Lower leg skin (tissue), 3 donors: ENCODE measurements around the gene PUS10.

Experiments used
- POLR2A ChIP-seq, 2 donors: fragments of 450-650 bp; IDR thresholded peaks; one replicate each; pipeline ENCODE4 v1.6.1; 2016 to 2017; ENCODE audit warnings: antibody characterized with exemption in 2 of 2, mild to moderate bottlenecking in 1 of 2, moderate library complexity in 1 of 2
- TF ChIP-seq, protein P1 (sequence below), 3 donors: fragments of 450-650 bp; IDR thresholded peaks; one replicate each; pipeline ENCODE4 v1.5.1; 2016; ENCODE audit warnings: antibody characterized with exemption in 3 of 3, mild to moderate bottlenecking in 3 of 3, moderate library complexity in 2 of 3

GRCh38 chr2:60932954-60933353 is 85.1 kb downstream of the PUS10 start:
- no peak for TF ChIP-seq POLR2A (IDR thresholded peaks at IDR 0.05)
- TF ChIP-seq, protein P1, sequence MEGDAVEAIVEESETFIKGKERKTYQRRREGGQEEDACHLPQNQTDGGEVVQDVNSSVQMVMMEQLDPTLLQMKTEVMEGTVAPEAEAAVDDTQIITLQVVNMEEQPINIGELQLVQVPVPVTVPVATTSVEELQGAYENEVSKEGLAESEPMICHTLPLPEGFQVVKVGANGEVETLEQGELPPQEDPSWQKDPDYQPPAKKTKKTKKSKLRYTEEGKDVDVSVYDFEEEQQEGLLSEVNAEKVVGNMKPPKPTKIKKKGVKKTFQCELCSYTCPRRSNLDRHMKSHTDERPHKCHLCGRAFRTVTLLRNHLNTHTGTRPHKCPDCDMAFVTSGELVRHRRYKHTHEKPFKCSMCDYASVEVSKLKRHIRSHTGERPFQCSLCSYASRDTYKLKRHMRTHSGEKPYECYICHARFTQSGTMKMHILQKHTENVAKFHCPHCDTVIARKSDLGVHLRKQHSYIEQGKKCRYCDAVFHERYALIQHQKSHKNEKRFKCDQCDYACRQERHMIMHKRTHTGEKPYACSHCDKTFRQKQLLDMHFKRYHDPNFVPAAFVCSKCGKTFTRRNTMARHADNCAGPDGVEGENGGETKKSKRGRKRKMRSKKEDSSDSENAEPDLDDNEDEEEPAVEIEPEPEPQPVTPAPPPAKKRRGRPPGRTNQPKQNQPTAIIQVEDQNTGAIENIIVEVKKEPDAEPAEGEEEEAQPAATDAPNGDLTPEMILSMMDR (IDR thresholded peaks at IDR 0.05) = no peak
